NCI-H446 treated with DMSO at 0.1 percent for 48 hours (cell line): Measurements from ENCODE around the gene PPBP.

ENCODE experiments used
- DNase-seq: peaks from one replicate; lab custom pipeline; 2025; lab: John Stamatoyannopoulos, UW

Gene PPBP

DNA sequence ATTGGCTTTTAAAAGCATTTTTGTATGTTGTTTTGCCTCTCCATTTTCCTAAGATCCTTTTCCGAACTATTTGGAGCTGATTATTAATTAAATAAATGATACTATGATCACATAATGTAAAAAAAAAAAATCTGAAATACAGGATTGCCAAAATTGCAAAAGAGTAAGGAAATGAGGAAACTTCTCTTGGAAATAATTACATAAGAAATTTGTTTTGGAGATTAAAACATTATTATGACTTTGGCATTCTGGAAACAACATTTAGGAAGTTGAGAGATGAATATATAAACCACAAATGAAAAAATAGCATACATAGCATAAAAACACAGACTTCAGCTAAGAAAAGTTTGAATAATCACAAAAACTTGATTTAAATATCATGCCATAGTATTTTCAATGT, 39.7 kb downstream of the PPBP start:
- DNase-seq: no peak

- no peak for DNase-seq
Measured at GRCh38 chr4:73947239-73947985, 40.6 kb downstream of the PPBP start.

GRCh38 chr4:73945674-73946449, 42.1 kb downstream of the PPBP start:
- no peak for DNase-seq

DNA sequence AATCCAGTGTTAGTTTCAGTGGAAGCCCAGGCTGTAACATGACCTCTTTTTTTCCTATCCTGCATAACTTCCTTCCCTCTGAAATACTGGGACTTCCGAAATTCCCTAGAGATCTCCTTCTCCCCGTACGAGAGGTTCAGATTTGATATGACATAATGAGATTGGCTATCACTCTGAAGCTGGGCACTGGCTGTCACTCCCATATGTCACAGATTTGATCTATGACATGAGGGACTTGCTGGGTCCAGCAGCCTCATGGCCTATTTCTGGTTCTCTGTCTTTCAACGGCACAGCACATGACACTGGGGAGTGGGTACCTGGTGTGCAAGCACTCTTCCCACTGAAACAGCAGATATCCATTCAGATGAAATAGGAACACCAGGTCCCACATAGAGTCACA, 42.9 kb downstream of the PPBP start:
- DNase-seq: no peak

DNA sequence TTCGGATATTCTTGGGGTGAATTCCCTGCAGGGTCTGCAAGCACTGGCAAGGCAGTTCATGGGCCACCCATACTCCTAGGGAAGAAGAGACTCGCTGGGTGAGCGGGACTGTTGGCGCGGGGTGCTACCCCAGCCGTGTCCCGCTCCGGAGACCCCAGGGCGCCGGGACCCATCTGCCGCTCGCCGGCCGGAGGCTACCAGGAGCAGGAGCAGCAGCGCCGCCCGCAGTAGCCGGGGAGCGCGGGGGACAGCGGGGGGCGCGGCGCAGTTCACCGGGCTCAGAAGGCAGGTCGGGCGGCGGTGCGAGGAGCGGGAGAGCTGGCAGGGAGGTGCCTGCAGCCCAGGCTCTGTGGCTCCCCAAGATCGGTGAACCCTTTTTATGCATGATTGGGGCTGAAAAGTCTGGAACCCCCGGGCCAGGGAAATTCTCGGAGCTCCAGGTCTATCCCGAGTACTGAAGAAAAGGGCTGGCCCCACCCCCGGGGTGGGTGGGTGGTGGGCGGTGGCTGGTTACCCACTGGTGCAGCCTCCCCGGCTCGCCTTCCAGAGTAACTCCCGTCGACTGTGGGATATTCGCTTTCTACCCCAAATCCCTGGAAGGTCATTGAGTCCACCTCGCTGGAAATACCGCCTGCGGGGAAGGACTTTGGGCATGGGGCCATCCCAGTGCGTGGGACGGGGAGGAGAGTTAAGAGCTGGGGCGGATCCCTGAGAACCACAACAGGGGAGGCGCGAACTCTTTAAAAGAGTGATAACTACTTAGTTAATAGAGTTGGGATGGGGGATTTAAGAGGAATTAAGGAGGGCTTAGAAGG, 43.7 kb downstream of the PPBP start:
- no peak for DNase-seq

DNA sequence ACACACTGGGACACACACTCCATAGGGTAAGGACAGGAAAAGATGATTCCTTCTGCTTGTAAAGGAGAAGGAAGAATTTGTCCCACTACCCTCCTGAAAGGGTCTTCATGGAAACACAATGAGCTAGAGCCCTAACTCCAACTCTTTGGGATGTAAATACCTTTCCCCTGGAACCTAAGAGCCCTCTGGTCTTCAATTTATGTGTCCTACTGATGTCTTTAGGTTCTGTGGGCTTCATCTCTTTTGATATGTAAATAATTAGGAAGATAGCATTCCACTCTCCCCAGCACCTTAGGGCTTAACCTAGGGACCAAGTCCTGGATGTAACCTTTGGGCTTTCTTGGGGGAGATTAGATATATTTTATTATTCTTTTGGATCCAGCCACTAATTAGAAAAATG, 44.4 kb downstream of the PPBP start:
- DNase-seq: no peak

DNA sequence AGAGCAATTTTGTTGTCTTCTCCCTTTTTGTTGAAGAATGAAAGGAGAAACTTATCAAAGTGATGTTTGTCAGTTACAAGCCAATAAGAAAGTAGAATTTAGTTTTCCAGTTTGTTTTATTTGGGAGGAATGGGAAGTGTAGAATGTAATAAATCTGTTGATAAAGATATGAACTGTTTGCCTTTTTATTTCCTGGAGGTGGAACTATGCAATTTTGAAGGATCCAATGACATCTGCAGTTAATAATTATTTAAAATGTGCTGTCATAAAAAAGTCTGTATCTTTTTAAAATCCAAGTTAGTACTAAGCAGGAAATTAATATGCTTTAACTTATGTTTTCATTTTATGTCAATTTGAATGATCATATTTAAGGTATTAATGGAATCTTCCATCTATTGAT, 51.0 kb downstream of the PPBP start:
- DNase-seq: no peak
